ENCODE results near the gene PRAF2.

The PRAF2 gene

GRCh38 chrX:49071877-49072711 lies 1.7 kb downstream of the PRAF2 start:
- no peak for DNase-seq

GRCh38 chrX:49070988-49071387 lies 2.8 kb downstream of the PRAF2 start:
- DNase-seq: no peak

GRCh38 chrX:49069038-49069437 lies 4.8 kb downstream of the PRAF2 start:
- no peak for DNase-seq

DNA sequence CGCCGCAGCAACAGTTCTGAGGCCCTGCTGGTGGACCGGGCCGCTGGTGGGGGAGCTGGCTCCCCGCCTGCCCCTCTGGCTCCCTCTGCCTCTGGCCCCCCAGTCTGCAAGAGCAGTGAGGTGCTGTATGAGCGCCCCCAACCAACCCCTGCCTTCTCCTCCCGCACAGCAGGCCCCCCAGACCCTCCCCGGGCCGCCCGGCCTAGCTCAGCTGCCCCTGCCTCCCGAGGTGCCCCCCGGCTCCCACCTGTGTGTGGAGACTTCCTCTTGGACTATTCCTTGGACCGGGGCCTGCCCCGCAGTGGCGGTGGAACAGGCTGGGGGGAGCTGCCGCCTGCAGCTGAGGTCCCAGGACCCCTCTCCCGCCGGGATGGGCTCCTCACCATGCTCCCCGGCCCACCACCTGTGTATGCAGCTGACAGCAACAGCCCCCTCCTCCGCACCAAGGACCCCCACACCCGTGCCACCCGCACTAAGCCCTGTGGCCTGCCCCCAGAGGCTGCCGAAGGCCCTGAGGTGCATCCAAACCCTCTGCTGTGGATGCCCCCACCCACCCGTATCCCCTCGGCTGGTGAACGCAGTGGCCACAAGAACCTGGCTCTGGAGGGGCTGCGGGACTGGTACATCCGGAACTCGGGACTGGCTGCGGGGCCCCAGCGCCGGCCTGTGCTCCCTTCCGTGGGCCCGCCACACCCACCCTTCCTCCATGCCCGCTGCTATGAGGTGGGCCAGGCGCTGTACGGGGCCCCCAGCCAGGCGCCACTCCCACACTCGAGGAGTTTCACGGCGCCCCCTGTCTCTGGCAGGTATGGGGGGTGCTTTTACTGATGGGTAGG lies 6.3 kb downstream of the PRAF2 start:
- no peak for DNase-seq

DNA sequence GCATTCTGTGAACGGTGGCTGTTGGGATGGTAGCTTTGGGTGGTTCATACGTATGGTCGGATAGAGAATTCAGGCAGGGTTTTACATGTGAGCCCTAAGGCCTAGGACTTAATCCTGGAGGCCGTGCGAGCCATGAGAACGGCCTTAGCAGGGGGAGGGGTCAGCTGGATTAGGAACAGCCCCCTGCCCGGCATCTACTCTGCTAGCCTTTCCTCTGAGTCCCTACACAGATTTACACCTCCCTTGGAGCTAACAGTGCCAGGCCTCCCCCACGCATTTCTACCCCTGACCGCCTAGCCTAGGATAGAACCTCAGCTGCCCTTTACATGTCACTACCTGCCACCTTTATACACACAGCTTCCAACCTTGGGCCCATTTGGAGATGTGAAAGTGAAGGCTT lies 7.1 kb downstream of the PRAF2 start:
- no peak for DNase-seq

DNA sequence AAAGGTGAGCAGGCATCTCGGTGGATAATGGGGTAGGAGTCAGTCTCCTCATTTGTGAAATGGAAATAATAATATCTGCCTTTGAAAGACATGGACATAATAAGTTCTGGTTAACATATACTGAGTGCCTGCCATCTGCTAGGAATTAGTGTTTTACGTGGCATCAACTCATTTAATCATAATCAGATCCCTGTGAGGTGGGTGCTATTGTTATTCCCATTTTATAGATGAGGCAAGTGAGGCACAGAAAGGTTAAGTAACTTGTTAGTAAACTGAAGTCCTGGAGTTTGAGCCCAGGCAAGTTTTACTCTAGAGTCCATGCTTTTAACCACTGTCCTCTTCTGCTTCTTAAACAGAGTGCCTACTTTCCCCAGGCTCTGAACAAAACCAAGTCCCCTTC lies 7.5 kb downstream of the PRAF2 start:
- DNase-seq: no peak

GRCh38 chrX:49064735-49065134 lies 9.1 kb downstream of the PRAF2 start:
- no peak for DNase-seq

DNA sequence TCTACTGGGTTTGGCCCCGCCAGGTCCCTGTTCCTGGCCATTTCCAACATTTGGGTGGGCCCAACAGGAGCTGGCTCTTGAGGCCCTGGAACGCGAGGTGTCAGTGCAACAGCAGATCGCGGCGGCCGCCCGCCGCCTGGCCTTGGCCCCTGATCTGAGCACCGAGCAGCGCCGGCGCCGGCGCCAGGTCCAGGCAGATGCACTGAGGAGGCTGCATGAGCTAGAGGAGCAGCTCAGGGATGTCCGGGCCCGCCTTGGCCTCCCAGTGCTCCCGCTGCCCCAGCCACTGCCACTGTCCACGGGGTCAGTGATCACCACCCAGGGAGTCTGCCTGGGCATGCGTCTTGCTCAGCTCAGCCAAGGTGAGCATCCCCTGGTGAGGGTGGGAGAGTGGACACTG lies 9.5 kb downstream of the PRAF2 start:
- DNase-seq: no peak

DNA sequence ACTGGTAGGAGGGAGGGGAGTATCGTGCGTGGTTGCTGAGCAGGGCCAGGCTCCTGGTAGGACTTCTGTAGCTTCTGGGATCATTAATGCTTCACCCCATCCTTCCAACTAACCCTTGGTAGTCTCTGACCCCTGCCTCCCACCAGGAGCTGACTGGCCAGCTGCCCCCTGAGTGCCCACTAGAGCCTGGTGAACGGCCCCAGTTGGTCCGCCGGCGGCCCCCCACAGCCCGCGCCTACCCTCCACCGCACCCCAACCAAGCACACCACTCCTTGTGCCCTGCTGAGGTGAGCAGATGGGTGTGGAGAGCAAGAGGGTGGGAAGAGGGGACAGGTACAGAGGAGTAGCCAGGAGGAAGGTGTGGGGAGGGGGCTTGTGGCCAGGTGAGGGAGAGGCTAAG lies 10.1 kb downstream of the PRAF2 start:
- DNase-seq: no peak

DNA sequence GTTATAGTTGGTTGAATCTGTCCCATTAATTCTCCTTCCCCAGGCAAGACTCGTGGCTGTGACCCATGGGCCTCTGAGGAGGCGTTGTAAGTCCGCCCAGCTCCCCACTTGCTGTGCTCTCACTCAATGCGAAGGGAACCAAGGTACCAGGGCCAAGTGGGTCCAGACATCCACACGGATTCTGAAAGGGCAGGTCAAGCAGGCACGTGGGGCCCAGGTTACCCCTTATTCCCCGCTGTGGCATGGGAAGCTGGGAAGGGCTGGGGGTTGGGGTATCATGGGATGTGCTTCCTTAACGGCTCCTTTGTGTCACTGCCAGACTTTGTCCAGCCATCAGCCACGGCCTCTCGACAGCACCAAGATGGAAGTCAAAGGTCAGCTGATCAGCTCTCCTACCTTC lies 11.9 kb downstream of the PRAF2 start:
- no peak for DNase-seq

GRCh38 chrX:49061490-49061889 lies 12.3 kb downstream of the PRAF2 start:
- DNase-seq: no peak

- DNase-seq: no peak
Measured at GRCh38 chrX:49060914-49061313, 12.9 kb downstream of the PRAF2 start.

DNA sequence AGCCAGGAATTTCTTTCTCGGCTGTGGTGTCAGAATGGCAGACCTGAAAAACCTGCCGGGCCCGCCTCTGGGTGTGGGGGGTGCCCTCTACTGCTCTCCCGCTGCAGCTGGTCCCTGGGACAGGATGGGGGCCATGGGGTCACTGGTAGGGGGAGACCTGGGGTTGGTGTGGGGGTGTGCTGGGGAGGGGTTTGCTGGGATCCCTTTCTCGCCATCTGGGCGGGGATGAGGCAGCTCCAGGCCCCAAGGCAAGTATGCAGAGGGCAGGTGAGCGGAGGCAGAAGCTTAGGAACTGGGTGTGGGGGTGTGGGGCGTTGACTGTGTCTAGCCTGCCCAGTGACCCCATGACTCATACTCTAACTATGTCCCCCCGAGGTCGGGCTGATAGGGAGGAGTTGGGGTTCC lies 14.1 kb downstream of the PRAF2 start:
- DNase-seq: no peak

GRCh38 chrX:49059201-49059600 lies 14.6 kb downstream of the PRAF2 start:
- no peak for DNase-seq

DNA sequence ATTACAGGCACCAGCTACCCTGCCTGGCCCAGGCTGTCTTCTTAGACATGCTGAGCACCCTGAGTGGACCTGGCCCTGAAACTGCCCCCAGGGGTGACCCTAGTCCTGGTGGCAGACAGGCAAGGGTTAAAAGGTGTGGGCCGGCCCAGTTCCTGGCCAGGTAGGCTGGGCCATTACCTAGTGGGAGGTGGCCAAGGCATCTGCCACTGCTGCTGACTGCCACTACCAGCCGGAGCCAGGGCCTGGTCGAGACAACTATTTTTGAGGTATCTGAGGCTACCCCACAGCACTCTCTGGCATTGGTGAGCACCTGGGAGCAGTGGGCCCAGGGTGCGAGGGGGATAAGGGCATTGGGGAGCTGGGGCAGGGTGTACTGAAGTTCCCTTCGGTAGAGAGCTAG lies 15.0 kb downstream of the PRAF2 start, which contains the start of gene CCDC120:
CCDC120 (plus strand) TSS at position 206 of the 400 bp plus-strand sequence. CDS start 3,043 bp downstream, outside the sequence.
- DNase-seq: no peak

DNA sequence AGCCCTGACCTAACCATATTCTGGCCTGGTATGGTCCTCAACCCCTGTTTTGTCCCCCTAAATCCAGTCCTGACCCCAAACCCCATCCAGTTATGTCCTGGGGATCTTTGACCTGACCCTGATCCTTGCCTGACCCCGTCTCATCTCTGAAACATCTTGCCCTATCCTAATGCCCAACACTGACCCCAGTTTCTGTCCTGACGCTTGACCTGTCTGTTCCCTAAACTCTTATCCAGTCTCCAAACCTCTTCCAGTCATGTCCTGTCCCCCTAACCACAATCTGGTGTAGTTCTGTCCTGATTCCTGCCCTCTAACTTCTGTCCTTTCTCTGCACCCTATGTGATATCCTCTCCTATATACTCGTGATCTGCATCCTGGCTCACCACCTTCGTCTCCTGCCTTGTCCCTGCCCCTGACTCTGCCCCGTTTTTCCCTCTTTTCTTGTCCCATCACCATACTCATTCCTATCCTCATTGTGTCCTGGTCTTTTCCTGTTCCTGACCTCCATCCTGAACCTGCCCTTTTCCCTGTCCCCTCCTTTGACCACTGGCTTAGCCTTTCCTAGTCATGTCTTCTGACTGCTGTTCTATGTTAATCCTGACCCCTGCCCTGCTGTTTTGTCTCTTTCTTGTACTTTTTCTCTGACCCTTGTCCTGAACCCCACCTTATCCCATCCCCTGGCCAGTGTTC lies 19.6 kb downstream of the PRAF2 start:
- no peak for DNase-seq

DNA sequence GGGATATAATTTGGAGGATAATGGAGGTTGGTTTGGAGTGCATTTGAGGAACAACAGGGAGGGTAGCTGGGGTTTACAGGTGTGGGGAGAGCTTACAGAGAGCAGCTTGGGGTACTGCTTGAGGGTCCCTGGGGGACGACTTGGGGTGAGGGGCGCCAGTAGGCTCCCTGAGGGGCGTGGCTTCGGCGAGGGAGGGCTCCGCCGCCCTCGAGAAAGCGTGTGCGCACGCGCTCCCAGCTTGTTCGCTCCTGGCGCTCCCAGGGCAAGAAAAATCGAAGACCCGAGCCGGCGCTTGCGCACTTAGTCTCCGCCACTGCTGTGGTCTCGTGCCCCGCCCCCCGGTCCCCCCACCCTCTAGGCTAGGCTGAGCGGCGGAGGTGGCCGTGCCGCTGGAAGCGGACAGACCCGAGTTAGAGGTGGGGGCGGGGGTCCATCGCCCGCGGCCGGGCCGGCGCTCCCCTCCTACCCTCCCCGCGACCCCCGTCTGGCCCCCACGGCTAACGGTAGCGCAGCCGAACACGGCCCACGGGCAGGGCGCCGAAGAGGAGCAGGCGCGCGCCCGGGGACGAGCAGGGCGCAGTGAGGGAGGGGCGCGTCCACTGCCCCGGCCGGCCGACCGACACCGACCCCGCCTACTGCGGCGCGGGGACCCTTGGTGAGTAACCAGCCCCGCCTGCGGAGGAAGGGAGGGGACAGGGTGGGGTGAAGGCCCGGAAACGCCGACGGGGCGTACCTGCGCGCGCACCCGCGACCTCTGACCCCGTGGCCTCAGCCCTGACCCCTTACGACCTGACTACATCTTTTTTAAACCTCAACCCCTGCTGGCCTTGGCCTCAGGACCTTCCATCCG lies 20.4 kb downstream of the PRAF2 start:
- DNase-seq: peak; percentile 54

- DNase-seq: no peak
Measured at GRCh38 chrX:49043987-49044281, 29.9 kb downstream of the PRAF2 start.

DNA sequence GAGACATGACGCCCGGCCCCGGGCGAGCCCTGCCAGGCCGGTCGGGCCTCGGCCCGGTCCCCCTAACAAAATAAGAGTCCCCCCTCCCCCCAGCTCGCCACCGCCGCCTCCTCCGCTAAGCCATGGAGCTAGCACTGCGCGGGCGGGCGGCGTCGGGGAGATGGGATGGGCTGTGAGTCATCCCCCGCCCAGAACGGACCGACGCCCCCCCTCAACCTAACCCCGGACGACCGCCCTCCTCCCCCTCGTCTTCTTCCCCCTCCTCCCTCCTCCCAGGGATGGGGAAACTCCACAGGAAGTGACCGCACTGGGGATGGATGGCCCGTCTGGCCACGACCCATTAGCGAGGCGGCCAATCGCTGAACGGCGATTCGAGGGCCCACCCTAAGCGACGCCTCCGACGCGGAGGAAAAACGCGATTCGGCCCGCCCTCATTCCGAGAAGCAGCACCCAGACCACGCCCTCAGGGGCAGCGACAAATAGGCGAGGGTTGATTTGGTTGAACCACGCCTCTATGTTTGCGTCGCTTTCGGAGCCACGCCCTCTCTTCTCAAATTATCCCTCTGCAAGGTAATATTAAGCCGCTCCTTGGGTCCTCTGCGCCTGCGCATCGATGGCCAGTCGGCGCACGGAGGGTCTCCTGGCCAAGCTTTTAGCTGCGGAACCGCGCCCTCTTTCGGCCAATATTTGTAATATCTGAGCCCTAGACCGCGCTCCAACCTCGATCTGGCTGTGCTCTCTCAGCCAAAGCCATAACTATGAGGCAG lies 30.4 kb downstream of the PRAF2 start, which contains the start of gene TFE3:
TFE3 (minus strand) TSS at position 138 of the 767 bp plus-strand sequence; CDS start at position 7, 131 bp downstream.
- peak; percentile 93 for DNase-seq

- DNase-seq: peak; percentile 12
Measured at GRCh38 chrX:49042581-49043219, 31.1 kb downstream of the PRAF2 start.

Measured in activated gamma-delta T cell treated with Interleukin-2 at 50 U/mL for 16 hours (primary cell).